CMK (cell line): Measurements from ENCODE around the gene BTBD17.

Experiments used
- DNase-seq: peaks from one replicate; pipeline ENCODE4 v3.0.0-alpha.2; 2010; ENCODE audit warnings: low read depth

The BTBD17 gene

DNA sequence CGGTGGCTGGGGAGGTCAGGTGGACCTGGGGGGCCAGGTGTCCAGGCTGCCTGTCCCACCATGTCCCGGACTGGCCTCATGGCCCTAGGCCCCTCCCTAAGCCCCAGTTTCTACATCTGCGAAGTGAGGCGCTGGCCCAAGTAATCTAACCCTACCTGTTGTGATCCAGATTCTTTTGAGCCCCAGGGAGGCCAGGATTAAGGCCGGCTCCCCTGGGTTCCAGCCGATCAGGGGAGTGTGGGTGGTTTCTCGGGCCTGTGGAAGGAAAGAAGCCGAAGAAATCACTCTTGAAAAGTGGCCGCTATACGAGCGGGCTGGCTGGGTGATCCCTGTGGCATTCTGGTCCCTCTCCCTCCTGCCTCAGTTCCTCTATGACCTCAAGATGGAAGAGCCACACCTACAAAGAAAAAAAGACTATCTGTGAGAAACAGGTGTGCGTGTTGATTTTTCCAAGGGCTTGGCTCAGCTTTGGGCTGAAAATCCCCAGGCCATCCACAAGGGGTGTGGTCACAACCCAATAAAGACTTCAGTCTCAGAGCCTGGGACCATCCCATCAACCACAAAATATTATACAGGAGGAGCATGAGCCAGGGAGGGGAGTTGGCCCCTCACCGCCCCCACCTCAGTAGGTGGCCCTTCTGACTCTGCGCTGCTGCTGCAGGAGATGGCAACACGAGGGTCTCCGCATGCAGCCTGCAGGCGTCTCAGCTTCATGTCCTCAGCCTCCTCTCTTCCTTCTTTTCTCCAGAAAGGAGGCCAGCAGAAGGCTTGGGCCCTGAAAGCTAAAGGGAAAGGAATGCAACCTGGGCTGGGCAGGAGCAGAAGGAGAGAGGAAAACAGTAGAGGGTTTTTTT is 25.9 kb upstream of the BTBD17 start:
- no peak for DNase-seq

DNA sequence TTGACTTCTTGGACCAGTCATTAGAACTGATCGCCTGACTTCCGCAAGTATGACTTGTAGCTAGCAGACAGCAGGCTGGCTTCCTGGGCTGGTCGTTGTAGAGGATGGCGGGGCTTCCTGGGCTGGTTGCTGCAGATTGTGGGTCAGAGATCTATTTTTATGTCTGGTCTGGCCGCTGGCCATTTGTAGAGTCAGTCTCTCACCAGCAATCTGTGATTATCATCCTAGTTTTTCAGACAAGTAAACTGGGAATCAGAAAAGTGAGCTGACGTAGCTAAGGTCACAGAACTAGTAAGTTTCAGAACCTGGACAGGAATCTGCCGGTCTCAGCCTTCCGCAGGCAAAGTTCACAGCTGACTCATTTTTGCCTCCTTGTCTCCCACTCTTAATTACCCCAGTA is 24.7 kb upstream of the BTBD17 start:
- no peak for DNase-seq

DNA sequence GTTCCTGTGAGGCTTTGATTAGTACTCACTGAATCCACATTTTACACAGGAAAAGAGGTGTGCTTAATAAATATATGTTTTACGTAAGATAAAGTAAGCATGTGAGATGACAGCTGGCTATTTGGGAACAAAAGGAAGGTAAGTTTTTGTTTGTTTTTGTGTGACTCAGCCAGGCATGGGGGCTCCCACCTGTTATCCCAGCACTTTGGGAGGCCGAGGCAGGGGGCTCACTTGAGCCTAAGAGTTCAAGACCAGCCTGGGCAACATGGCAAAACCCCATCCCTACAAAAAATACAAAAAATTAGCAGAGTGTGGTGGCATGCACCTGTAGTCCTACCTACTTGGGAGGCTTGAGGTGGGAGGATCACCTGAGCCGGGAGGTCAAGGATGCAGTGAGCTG is 23.5 kb upstream of the BTBD17 start:
- no peak for DNase-seq

DNA sequence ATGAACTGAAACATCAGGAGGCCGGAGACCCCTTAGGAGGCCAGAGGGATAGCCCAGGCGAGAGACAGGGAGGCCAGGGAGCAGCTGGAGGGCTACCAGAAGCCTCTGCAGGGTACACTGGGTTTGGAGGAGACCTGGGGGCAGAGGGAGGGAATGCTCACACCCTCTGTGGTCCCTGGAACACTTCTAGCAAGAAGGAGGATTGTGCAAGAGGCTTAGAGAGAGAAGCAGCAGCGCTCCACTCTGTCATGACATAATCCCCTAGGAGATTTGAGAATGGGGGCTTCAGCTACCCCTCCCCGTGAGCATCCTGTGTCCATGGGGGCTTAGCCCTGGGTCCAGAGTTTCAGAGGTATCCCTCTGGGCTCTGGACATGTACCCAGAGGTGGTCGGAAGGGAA is 21.5 kb upstream of the BTBD17 start:
- no peak for DNase-seq

DNA sequence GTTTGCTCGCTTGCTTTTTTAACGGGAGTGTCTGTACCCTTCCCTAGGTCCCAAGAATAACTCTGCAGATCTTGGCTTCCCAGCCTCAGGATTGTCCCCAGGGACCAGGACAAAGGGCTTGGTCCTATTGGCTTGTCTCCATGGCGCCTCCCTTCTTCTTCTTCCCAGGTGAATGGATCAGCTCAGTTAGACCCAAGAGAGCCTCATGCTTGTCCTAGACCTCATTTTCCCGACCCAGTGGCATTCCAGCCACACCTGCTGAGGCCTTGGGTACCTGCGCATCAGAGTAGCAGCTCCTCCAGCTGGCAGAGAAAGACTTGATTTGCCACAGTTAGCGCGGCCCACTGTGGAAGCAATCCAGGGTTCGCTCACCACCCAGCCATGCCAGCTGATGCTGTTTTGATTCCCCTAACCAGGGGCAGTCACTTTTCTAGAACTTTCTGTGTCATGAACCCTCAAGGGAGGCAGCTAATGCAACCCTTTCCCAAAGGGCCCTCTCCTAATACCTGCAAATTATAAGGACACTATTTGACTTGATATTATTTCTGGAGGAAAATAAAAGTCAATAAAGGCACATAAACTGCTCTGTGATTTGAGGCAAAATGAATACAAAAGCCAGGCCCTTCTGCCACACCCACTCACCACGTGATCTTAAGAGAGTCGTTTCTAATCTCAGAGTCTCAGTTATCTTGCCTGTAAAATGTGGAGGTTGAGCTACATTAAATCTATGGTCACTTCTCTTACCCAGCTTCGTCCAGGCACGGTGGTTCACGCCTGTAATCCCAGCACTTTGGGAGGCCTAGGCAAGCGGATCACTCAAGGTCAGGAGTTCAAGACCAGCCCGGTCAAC is 19.5 kb upstream of the BTBD17 start:
- DNase-seq, result no peak

DNA sequence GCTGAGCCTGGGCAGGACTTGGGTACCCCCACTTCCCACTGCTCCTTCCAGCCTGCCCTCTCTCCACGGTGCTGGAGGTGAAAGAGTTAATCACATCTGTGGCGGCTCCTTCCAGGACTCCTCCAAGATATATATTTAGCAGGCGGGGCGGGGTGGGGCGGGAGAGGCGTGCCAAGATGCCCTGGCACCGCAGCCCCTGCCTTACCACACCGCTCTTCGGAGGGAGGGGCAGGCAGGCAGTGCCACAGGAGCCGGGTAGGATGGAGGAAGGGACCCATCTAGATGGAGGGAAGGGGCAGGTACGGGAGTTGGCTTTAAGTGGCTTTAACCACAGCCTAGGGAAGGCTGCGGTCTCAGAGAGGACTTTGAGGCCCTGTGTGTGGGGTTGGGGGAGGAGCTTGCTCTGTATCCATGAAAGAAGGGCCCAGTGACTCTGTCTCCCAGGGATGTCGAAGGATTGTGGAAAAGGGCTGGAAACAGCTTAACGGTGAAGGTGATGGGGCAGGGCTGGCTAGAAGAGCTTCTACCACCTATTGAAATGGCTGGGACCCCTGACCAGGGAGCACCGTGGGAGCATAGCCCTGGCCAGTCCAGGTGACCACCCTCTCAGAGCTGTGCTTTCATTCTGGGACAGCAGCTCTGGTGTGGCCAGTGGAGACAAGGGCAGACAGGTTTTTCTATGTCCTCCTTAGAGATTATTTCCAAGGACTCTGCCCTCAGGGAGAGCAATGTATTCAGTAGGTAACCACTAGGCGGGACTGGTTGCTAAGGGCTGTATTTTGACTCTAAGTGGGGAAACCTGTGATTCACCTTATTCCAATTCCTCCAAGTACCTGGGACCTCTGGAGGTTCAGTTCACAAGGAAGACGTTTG is 18.7 kb upstream of the BTBD17 start:
- DNase-seq, result no peak

DNA sequence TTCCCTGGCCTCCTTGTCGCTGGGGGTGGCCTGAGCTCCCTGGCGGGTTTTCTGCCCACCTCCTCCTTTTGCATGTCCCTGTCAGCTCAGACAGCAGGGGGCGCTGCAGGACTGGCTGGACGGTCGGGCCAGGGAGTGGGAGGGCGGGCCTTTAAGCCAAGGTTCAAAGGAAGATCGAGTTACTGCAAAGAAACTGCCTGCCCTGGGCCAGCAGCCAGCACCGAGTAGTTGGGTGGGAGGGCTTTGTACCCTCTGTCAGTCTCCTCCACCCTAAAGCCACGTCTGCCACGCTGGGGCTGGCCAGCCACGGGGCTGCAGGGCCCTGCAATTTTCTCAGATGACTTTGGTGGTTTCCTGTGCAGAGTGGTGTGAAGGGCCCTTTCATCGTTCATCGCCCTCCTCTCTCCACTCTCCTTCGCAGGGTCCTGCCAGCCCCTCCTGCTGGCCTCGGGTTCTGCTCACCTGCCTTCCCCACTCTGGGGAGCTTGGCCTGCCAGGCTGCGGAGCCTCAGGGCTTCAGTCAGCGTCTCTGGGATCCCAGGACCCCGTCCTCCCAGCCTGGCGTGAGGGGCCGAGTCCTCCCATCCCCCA is 17.9 kb upstream of the BTBD17 start:
- DNase-seq, result peak; percentile 60

DNA sequence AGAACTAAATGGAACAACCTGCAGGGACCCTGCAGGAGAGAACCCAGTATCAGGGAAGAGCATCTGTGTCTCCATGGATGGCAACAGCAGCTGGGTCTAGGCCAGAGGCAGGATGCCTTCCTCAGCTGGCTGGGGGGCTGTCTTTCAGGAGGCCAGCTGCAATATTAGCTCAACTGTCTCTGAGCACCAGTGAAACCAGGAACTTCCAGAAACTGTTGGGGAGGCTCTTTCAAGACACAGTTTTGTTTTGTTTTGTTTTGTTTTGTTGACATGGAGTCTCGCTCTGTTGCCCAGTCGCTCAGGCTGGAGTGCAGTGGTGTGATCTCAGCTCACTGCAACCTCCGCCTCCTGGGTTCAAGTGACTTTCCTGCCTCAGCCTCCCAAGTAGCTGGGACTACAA is 13.2 kb upstream of the BTBD17 start:
- no peak for DNase-seq

DNA sequence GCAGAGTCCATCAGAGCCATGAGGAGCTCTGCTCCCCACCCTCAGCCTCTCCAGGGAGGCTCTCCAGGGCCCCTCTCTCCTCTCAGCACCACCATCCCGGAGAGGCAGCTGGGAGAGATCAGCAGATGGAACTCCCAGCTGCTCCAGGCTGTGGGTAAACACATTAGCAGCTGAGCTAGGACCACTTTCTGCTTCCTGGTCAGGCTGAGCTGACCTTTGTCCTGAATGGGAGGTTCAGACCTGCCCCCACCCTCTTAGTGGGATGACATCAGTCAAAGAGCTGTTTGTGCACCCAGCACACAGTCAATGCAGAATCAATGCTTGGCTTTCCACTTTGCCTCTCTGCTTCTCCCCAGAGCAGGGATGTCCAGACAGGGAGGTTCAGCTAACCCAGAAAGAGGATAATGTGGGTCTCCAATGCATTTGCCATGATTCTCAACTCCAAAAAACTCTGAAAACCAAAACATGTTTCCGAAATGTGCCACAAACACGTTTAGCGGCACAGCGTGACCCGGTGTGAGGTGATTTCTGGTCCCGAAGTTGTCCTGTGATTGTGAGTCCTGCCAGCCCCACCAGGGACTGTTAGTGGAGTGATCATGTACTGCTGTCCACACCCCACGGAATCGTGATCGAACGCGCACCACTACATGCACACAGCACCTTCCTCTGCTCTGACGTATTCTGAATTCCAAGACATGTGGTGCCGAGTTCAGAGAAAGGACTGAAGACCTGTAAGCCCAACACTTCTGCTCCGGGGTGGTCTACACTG is 12.4 kb upstream of the BTBD17 start:
- no peak for DNase-seq

DNA sequence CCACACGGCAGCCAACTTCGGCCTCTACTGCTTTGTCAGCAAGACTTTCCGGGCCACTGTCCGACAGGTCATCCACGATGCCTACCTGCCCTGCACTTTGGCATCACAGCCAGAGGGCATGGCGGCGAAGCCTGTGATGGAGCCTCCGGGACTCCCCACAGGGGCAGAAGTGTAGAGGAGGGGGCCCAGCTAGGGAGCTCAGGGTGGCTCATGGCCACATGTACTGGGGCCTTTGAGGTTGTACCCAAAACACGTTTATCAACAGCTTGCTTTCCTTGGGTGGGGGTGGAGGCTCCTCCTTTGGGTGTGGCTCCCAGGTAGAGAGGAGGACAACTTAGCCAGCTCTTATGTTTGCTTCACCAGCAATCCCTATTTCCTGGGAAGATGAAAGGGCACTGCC is 10.8 kb upstream of the BTBD17 start:
- DNase-seq, result no peak

DNA sequence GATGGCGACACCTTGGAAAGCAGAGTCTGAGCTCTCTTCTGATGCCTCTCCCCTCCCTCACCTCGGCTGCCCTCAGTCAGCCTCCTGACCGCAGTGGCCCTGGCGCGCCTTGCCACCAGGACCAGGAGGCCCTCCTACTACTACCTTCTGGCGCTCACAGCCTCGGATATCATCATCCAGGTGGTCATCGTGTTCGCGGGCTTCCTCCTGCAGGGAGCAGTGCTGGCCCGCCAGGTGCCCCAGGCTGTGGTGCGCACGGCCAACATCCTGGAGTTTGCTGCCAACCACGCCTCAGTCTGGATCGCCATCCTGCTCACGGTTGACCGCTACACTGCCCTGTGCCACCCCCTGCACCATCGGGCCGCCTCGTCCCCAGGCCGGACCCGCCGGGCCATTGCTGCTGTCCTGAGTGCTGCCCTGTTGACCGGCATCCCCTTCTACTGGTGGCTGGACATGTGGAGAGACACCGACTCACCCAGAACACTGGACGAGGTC is 10.0 kb upstream of the BTBD17 start:
- no peak for DNase-seq

DNA sequence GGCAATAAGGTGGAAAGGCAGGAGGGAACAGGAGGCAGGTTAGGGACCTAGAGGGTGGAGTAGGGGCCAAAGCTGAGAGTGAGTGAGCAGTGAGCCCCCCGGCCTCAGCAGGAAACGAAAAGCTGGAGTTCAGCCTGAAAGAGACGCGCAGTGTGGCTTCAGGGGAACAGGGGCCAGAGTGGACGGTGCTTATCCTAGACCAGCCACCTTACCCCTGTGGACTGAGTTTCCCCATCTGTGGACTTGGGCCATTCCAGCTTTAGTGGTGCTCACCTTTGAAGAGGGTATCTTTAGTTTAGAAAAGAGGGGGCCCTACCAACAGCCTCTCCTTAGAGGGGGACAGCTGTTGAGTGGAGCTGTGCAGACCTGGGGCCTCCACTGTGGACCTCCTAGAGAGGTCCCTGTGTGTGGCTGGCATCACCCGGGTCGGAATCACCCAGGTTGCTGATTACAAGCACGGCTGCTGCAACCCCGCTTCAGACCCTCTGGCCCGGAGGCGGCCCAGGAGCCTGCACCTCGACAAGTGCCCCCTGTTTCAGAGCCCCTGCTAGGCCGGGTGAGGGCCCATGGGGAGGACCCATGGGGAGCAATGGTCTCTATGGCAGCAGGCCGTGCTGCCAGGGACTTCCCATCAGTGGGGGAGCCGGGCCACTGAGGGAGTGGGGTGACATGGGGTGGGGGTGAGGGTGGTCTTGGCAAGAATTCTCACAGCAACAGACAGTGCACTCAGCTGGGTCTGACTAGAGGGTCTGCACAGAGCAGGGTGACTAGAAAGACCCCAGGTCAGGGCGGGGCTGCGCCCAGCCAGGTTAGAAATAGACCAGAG is 8.2 kb upstream of the BTBD17 start:
- no peak for DNase-seq

DNA sequence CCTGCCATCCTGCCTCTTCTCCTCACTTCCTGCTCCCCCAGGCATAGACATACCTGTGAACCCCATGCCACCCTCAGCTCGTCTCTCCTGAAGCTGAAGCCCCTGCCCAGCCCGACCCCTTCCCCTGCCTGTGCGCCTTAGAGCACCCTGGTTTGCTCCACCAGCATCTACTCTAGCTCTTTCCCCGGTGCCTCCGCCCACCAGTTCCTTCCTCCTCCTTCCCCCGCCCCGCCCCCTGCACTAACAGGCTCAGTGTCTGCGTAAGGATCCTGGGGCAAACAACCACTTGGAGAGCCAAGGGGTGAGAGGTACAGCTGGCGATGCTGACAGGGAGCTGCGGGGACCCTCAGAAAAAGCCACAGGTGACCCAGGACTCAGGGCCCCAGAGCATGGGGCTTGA is 7.6 kb upstream of the BTBD17 start:
- no peak for DNase-seq

DNA sequence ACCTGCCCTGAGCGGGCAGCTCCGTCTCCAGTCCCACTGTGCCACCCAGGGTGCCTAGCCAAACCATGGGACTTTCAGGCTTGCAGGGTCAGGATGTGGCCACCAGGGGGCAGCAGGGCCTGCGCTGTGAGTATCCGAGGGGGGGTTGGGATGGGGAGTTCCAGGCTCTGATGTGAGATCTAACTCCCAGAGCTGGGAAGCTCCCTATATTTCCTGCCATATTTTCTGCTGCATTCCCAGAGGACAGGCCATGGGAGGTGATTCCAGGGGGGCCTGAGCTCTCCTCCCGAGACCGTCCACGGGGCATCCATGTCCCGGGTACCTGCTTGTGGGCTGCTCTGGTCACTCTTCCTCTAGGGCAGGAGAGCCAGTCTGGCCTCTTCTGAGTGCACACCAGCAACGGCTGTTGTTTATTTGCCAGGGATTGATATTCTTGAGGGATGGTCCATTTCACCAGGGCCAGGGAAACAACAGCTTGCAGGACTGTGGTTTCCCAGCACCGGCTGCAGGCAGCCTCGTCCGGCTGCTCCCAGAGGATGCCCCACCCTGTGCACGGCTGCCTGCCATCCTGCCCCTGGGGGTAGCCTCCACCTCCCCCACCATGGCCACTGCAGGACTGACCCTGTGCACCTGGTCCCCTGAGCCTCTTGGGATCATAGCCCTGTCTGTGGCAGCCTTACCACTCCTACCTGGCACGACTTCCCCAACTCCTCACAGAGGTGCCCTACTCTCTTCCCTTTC is 6.8 kb upstream of the BTBD17 start:
- no peak for DNase-seq

DNA sequence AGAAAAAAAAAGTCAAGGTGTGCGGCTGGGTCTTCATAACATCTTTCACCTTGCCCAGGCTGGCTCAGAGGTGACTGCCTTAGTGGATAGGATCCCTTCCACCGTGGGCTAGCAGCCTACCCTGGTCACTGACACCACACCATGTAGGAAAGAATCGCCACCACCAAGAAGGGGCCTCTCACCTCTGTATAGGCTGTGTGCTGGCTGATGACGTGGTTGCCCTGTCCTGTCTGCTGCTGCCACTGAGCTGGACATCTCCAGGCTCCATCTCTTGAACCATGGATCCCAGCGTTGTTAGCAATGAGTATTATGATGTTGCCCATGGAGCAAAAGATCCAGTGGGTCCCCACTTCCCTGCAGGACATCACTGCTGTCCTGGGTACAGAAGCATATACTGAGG is 5.5 kb upstream of the BTBD17 start, which contains the start of gene GPR142:
Gene GPR142 (plus strand): TSS at position 301 of the 400 bp plus-strand sequence. CDS start 2,035 bp downstream, outside the sequence.
- DNase-seq, result no peak

DNA sequence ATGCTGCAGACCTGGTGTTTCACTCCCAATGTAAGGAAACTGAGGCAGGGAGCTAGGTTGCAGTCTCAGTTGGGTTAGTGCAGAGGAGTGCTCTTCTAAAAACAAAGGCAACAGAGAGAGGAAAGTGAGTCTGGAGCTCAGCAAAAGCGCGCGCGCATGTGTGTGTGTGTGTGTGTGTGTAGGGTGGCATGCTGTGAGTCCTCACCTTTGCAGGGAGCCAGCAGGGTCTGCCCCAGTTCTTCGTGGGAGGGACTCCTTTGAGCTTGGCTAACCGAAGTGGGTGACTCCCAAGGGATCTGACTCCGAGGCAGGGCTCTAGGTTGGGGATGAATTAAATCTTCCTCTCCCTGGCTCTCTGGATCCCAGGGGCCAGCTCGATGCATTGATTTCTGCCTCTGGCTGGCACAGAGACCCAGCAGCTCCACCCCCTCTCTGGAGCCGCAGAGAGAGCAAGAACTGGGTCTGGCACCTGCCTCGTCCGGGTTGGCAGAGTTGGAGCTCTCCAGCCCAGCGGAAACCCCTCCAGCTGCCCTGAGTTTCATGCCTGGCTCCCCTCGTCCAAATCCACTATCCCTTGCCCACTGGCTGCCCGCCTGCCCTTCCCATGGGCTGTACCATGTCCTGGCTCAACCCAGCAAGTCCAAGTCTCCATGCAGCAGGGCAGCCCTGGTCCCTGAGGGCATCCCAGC is 1.3 kb upstream of the BTBD17 start:
- DNase-seq, result no peak

DNA sequence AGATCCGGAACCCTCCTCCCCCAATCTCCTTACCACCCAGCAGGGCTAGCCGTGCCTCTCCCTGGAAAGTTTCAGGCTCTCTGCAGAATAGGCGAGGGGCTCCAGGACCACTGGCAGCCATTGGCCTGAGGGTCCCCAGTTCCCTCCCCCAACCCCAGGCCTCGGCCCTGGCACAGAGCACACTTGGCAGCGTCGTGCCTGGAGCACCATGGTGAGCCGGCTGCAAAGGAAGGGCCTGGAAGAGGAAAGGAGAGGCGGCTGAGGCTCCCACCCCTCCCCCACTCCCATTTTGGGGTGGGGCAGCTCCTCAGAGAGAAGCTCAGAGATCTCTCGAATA is 369 bp upstream of the BTBD17 start:
- no peak for DNase-seq

DNA sequence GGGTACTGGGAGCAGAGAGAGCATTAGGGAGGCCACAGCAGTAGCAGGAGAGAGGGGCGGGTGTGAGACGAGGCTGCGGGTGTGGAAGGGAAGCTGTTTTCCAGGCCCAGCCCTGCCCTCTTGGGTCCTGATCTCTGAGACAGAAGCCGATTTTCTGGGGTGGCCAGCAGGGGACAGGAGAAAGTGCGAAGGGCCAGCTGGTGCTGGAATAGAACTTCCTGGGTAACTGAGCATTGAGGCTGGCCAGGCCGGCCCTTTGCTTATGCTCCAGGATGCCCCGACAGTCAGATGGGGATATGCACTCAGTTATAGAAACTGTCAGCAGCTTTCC is 804 bp downstream of the BTBD17 start:
- DNase-seq, result no peak

DNA sequence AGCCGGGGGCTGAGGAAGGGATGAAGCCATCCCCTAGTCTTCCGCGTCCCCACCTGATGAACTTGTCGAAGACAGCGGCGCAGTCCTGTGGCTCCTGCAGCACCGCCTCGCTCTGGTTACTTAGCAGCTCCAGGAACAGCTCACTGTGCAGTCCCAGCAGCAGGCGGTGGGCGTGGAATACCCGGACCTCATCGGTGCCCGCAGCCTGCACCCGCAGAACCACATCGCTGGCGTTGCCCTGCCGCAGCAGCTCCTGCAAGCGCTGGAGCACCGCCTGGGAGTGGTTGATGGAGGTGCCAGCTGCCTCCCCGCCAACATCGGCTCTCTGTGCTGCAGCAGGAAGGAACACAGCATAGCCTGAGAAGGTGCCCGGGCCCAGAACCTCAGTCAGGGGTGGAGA is 1.8 kb downstream of the BTBD17 start:
- no peak for DNase-seq
